BJ (cell line): ENCODE results near the gene LEFTY1. TPM values are rescaled to one million over a fixed set of nuclear protein-coding genes. Genes with fewer than 3 reads are reported as not detected.

Experiments
- CTCF ChIA-PET: fragments of 350-600 bp; formaldehyde crosslinking; extraction: SDS; loops from one replicate; lab custom pipeline; 2021; ENCODE audit warnings: antibody characterized with exemption, inconsistent platforms; lab: Yijun Ruan, JAX
- POLR2A ChIA-PET: fragments of 300-600 bp; sonication (Branson Sonifier 250); formaldehyde crosslinking; extraction: SDS; loops from one replicate; lab custom pipeline; 2021; ENCODE audit warnings: antibody characterized with exemption; lab: Charles Lee
- DNase-seq: peaks from one replicate; pipeline ENCODE4 v3.0.0-alpha.2; 2011; ENCODE audit warnings: low read depth
- H3K27me3 ChIP-seq: 2 replicates; pipeline ENCODE4 v1.6.0; 2011; ENCODE audit warnings: low read length; ENCODE audit not compliant: control insufficient read depth, insufficient read depth
- H3K36me3 ChIP-seq: 2 replicates; pipeline ENCODE4 v1.5.1; 2011; ENCODE audit warnings: low read length; ENCODE audit not compliant: control insufficient read depth, insufficient read depth
- H3K4me3 ChIP-seq: 2 replicates; pipeline ENCODE4 v1.5.1; 2011; ENCODE audit warnings: low read depth, mild to moderate bottlenecking, control low read depth, low read length
- CTCF ChIP-seq: IDR thresholded peaks from 2 replicates; pipeline ENCODE4 v1.5.1; 2011; ENCODE audit warnings: low read depth, mild to moderate bottlenecking, control low read depth, inconsistent platforms, low read length, moderate library complexity; ENCODE audit not compliant: insufficient read depth
- polyA plus RNA-seq: library from polyadenylated mRNA; depleted of rRNA; stranded (reverse); fragments of >200 nt; gene quantifications from 2 replicates; pipeline ENCODE4 v1.2.3, GENCODE V29; 2011

LEFTY1 gene
- polyA plus RNA-seq, 1 experiment: 0.10 TPM

DNA sequence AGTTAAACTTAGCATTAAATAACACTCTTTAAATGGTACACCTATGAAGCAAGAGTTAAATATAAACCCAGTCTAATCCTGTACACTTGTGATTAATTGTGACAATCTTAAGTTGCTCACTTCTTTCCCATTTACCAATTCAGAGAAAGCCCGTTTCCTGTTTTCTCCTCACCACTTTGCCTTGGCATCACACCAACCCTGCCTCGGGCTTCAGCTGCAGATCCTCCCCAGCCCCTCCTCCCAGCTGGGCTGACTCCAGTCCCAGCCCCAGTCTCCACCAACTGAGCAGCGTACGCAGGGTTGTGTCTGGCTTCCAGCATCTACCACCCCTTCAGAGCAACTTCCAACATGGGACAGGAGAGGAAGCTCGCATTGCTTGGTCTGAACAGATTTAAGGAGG, 31.0 kb upstream of the LEFTY1 start:
- no peaks in the 10 kb centered on the region for H3K27me3 ChIP-seq
- CTCF ChIA-PET: interaction anchor here (1.1 to 2.0 kb wide), 4 partner anchors 8 to 445 kb away, joined by 3 to 9 read pairs (median 4); no protein-coding TSS in a partner anchor
- DNase-seq: peak; percentile 65
- H3K36me3 ChIP-seq: peaks cover 13% of the 10 kb centered on the region
- no peak overlapping the region for H3K4me3 ChIP-seq
- no peak for TF ChIP-seq CTCF
- POLR2A ChIA-PET: no interaction called here

- ChIA-PET CTCF (no interaction called here), POLR2A (no interaction called here)
- Histone ChIP-seq H3K4me3 (no peak overlapping the region), H3K36me3 (peaks cover 13% of the 10 kb centered on the region), H3K27me3 (no peaks in the 10 kb centered on the region)
- DNase-seq: no peak
- no peak for TF ChIP-seq CTCF
Measured at GRCh38 chr1:225918280-225918679, 29.3 kb upstream of the LEFTY1 start.

DNA sequence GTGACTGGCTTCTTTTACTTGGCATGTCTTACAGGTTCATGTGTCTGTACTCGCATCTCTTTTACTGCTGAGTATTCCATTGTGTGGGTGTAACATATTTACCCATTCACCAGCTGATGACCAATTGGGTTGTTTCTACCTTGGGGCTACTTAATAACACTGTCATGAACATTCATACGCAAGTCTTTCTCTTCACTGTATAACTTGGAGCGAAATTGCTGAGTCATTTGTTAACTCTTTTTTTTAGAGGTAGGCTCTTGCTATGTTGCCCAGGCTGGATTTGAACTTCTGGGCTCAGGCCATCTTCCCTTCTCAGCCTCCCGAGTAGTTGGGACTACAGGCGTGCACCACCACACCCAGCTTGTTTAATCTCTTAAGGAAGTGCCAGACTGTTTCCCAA, 28.6 kb upstream of the LEFTY1 start:
- Histone ChIP-seq H3K27me3 (no peaks in the 10 kb centered on the region), H3K4me3 (no peak overlapping the region), H3K36me3 (peaks cover 11% of the 10 kb centered on the region)
- ChIA-PET POLR2A (no interaction called here), CTCF (interaction anchor here (1.2 kb wide), 1 partner anchor 438 kb away, joined by 3 read pairs; no protein-coding TSS in a partner anchor)
- no peak for DNase-seq
- no peak for TF ChIP-seq CTCF

DNA sequence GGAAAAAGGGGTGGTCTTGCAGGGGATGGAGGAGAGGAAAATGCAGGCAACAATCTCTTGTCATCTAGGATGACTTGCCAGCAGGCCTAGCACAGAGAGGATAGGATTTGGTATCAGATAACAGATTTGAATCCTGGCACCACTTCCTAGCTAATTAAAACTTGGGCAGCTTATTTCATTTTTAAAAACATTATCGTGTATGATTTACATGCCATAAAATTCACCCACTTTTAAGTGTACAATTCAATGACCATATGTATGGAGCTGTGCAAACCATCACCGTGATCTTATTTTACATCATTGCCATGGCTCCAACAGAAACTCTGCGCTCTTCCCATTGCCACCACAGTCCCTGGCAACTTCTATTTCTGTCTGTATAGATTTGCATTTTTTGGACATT, 28.2 kb upstream of the LEFTY1 start:
- Histone ChIP-seq H3K27me3 (no peaks in the 10 kb centered on the region), H3K36me3 (peaks cover 11% of the 10 kb centered on the region), H3K4me3 (no peak overlapping the region)
- CTCF ChIA-PET: interaction anchor here (1.2 kb wide), 1 partner anchor 438 kb away, joined by 3 read pairs; no protein-coding TSS in a partner anchor
- no peak for DNase-seq
- no peak for TF ChIP-seq CTCF
- POLR2A ChIA-PET: no interaction called here

GRCh38 chr1:225915538-225915991, 26.6 kb upstream of the LEFTY1 start:
- no peak for TF ChIP-seq CTCF
- no peak overlapping the region for H3K4me3 ChIP-seq
- H3K27me3 ChIP-seq: no peaks in the 10 kb centered on the region
- ChIA-PET POLR2A (no interaction called here), CTCF (no interaction called here)
- H3K36me3 ChIP-seq: peaks cover 6% of the 10 kb centered on the region
- DNase-seq: no peak
